Trophoblast cell (in vitro differentiated cells and primary cell): ENCODE data around the gene ASB3.
A peak's percentile ranks its signal among the peaks of the same experiment; 100 is the strongest.

ENCODE experiments used
- DNase-seq, 2 donors: peaks; one replicate each; pipeline ENCODE4 v3.0.0-alpha.2; 2016
- H2AFZ ChIP-seq: 2 replicates; pipeline ENCODE4 v1.6.1; 2013; ENCODE audit warnings: low read length, moderate library complexity, mild to moderate bottlenecking; ENCODE audit not compliant: insufficient read depth, poor library complexity
- H2AK5ac ChIP-seq: 2 replicates; pipeline ENCODE4 v1.6.1; 2013; ENCODE audit warnings: mild to moderate bottlenecking, low read length
- H2BK120ac ChIP-seq: 2 replicates; pipeline ENCODE4 v1.6.1; 2013; ENCODE audit warnings: low read length, mild to moderate bottlenecking, moderate library complexity; ENCODE audit not compliant: insufficient read depth, poor library complexity
- H2BK12ac ChIP-seq: 2 replicates; pipeline ENCODE4 v1.6.1; 2013; ENCODE audit warnings: mild to moderate bottlenecking, low read length, moderate library complexity
- H2BK5ac ChIP-seq: 2 replicates; pipeline ENCODE4 v1.6.1; 2013; ENCODE audit warnings: low read length, low read depth, moderate library complexity, mild to moderate bottlenecking; ENCODE audit not compliant: poor library complexity
- H3K14ac ChIP-seq: 2 replicates; pipeline ENCODE4 v1.6.1; 2013; ENCODE audit warnings: mild to moderate bottlenecking, low read length
- H3K18ac ChIP-seq: 2 replicates; pipeline ENCODE4 v1.6.1; 2013; ENCODE audit warnings: mild to moderate bottlenecking, low read length
- H3K23ac ChIP-seq: 2 replicates; pipeline ENCODE4 v1.6.1; 2013; ENCODE audit warnings: low read length
- H3K27ac ChIP-seq: 2 replicates; pipeline ENCODE4 v1.5.1; 2013; ENCODE audit warnings: low read depth, mild to moderate bottlenecking, inconsistent platforms, low read length, moderate library complexity
- H3K27me3 ChIP-seq: 2 replicates; pipeline ENCODE4 v1.6.1; 2013; ENCODE audit warnings: inconsistent platforms, mild to moderate bottlenecking, low read length, moderate library complexity; ENCODE audit not compliant: insufficient read depth
- H3K36me3 ChIP-seq, 2 experiments: 1 replicate in 1 of 2; 2 replicates in 1 of 2; pipeline ENCODE4 v1.6.1; 2013; ENCODE audit warnings: low read length in 2 of 2, mild to moderate bottlenecking in 2 of 2, moderate library complexity in 1 of 2; ENCODE audit not compliant: insufficient read depth in 2 of 2, control insufficient read depth in 1 of 2
- H3K4ac ChIP-seq: 2 replicates; pipeline ENCODE4 v1.6.1; 2013; ENCODE audit warnings: low read depth, mild to moderate bottlenecking, low read length, moderate library complexity
- H3K4me1 ChIP-seq, 2 experiments: 1 replicate in 1 of 2; 2 replicates in 1 of 2; pipeline ENCODE4 v1.6.1; 2013; ENCODE audit warnings: low read length in 2 of 2, mild to moderate bottlenecking in 2 of 2, moderate library complexity in 1 of 2; ENCODE audit not compliant: insufficient read depth in 2 of 2, control insufficient read depth in 1 of 2
- H3K4me2 ChIP-seq: 2 replicates; pipeline ENCODE4 v1.6.1; 2013; ENCODE audit warnings: inconsistent platforms, mild to moderate bottlenecking, low read length, moderate library complexity
- H3K4me3 ChIP-seq: 2 replicates; pipeline ENCODE4 v1.5.1; 2013; ENCODE audit warnings: mild to moderate bottlenecking, low read depth, low read length, inconsistent platforms
- H3K79me1 ChIP-seq: one replicate; pipeline ENCODE4 v1.6.1; 2013; ENCODE audit warnings: low read length
- H3K79me2 ChIP-seq: 2 replicates; pipeline ENCODE4 v1.6.1; 2013; ENCODE audit warnings: low read length, mild to moderate bottlenecking; ENCODE audit not compliant: control insufficient read depth, insufficient read depth, poor library complexity
- H3K9ac ChIP-seq: 2 replicates; pipeline ENCODE4 v1.6.1; 2013; ENCODE audit warnings: mild to moderate bottlenecking, low read length
- H3K9me3 ChIP-seq: 2 replicates; pipeline ENCODE4 v1.6.1; 2013; ENCODE audit warnings: low read depth, mild to moderate bottlenecking, control low read depth, inconsistent platforms, low read length; ENCODE audit not compliant: insufficient read depth
- H4K12ac ChIP-seq: 2 replicates; pipeline ENCODE4 v1.6.1; 2013; ENCODE audit warnings: low read depth, mild to moderate bottlenecking, low read length, moderate library complexity
- H4K8ac ChIP-seq: 2 replicates; pipeline ENCODE4 v1.6.1; 2013; ENCODE audit warnings: low read depth, mild to moderate bottlenecking, low read length, moderate library complexity
- H4K91ac ChIP-seq: one replicate; pipeline ENCODE4 v1.6.1; 2013; ENCODE audit warnings: low read depth, mild to moderate bottlenecking, low read length, moderate library complexity
- WGBS: extraction: QIAGEN DNeasy Blood & Tissue Kit; methylation state at CpG from one replicate; pipeline ENCODE4 v1.1.7; 2013; ENCODE audit warnings: missing lambda C conversion rate; ENCODE audit not compliant: insufficient read length, insufficient coverage; ENCODE audit errors: extremely low coverage; 5-methylcytosine and 5-hydroxymethylcytosine counted together

The ASB3 gene

GRCh38 chr2:53715568-53715967, 71.2 kb downstream of the ASB3 start:
- no peak overlapping the region for H4K8ac ChIP-seq
- peak in 1 of 2 donors; percentile 44 for DNase-seq
- no peak overlapping the region for H2AFZ ChIP-seq
- no peak overlapping the region for H2BK5ac ChIP-seq
- no peak overlapping the region for H3K18ac ChIP-seq
- H2BK120ac ChIP-seq = no peak overlapping the region
- no peak overlapping the region for H3K9ac ChIP-seq
- no peaks in the 10 kb centered on the region for H3K79me1 ChIP-seq
- no peak overlapping the region for H4K12ac ChIP-seq
- H3K14ac ChIP-seq = no peak overlapping the region
- H3K4me3 ChIP-seq = no peak overlapping the region
- no peak overlapping the region for H4K91ac ChIP-seq
- no peak overlapping the region for H3K4ac ChIP-seq
- H3K9me3 ChIP-seq = no peaks in the 10 kb centered on the region
- H2AK5ac ChIP-seq = no peak overlapping the region
- H3K79me2 ChIP-seq = no peaks in the 10 kb centered on the region
- no peak overlapping the region for H3K23ac ChIP-seq
- H3K36me3 ChIP-seq = peaks cover 2 to 4% of the 10 kb centered on the region in 2 experiments
- H3K27me3 ChIP-seq = no peaks in the 10 kb centered on the region
- no peak overlapping the region for H3K4me2 ChIP-seq
- no peak overlapping the region for H3K27ac ChIP-seq
- no peak overlapping the region for H2BK12ac ChIP-seq
- H3K4me1 ChIP-seq = peaks cover 0 to 2% of the 10 kb centered on the region in 2 experiments

- Histone ChIP-seq H3K4ac (no peak overlapping the region), H4K8ac (no peak overlapping the region), H2BK12ac (no peak overlapping the region), H3K9ac (no peak overlapping the region), H3K4me1 (peaks cover 0 to 2% of the 10 kb centered on the region in 2 experiments), H4K91ac (no peak overlapping the region), H3K23ac (no peak overlapping the region), H3K4me3 (no peak overlapping the region), H3K27ac (no peak overlapping the region), H4K12ac (no peak overlapping the region), H3K18ac (no peak overlapping the region), H3K79me1 (no peaks in the 10 kb centered on the region), H3K4me2 (no peak overlapping the region), H3K9me3 (peaks cover 8% of the 10 kb centered on the region), H3K79me2 (no peaks in the 10 kb centered on the region), H2AFZ (no peak overlapping the region), H2BK120ac (no peak overlapping the region), H3K27me3 (no peaks in the 10 kb centered on the region), H3K36me3 (peaks cover 8 to 19% of the 10 kb centered on the region in 2 experiments), H3K14ac (no peak overlapping the region), H2BK5ac (no peak overlapping the region), H2AK5ac (no peak overlapping the region)
- DNase-seq = peak; percentile 78 to 81
- no CpG with 5 or more reads among the region's 7 CpGs for WGBS
Measured at GRCh38 chr2:53711271-53711780, 75.4 kb downstream of the ASB3 start.

- Histone ChIP-seq H3K27ac (no peak overlapping the region), H3K27me3 (no peaks in the 10 kb centered on the region), H3K4ac (no peak overlapping the region), H3K23ac (no peak overlapping the region), H3K4me2 (no peak overlapping the region), H2BK12ac (no peak overlapping the region), H2BK5ac (no peak overlapping the region), H3K79me2 (no peaks in the 10 kb centered on the region), H2BK120ac (no peak overlapping the region), H3K36me3 (peaks cover 7 to 17% of the 10 kb centered on the region in 2 experiments), H4K91ac (no peak overlapping the region), H3K4me1 (peaks cover 0 to 2% of the 10 kb centered on the region in 2 experiments), H3K9me3 (peaks cover 8% of the 10 kb centered on the region), H4K8ac (no peak overlapping the region), H3K14ac (no peak overlapping the region), H2AK5ac (no peak overlapping the region), H2AFZ (no peak overlapping the region), H3K79me1 (no peaks in the 10 kb centered on the region), H3K9ac (no peak overlapping the region), H4K12ac (no peak overlapping the region), H3K18ac (no peak overlapping the region), H3K4me3 (no peak overlapping the region)
- no peak for DNase-seq
Measured at GRCh38 chr2:53708988-53709387, 77.8 kb downstream of the ASB3 start.

- H3K79me1 ChIP-seq = no peaks in the 10 kb centered on the region
- H3K36me3 ChIP-seq = no peaks in the 10 kb centered on the region
- no peak overlapping the region for H4K12ac ChIP-seq
- no peak overlapping the region for H4K91ac ChIP-seq
- H3K27ac ChIP-seq = no peak overlapping the region
- no peak overlapping the region for H2BK12ac ChIP-seq
- no peak for DNase-seq
- H2AK5ac ChIP-seq = no peak overlapping the region
- H2BK5ac ChIP-seq = no peak overlapping the region
- no peak overlapping the region for H3K4ac ChIP-seq
- no peak overlapping the region for H3K14ac ChIP-seq
- no peaks in the 10 kb centered on the region for H3K27me3 ChIP-seq
- H2AFZ ChIP-seq = no peak overlapping the region
- H2BK120ac ChIP-seq = no peak overlapping the region
- no peak overlapping the region for H3K9ac ChIP-seq
- H3K4me1 ChIP-seq = no peaks in the 10 kb centered on the region
- H3K9me3 ChIP-seq = no peaks in the 10 kb centered on the region
- no peak overlapping the region for H3K23ac ChIP-seq
- no CpG with 5 or more reads among the region's 2 CpGs for WGBS
- no peaks in the 10 kb centered on the region for H3K79me2 ChIP-seq
- no peak overlapping the region for H4K8ac ChIP-seq
- no peak overlapping the region for H3K4me3 ChIP-seq
- H3K4me2 ChIP-seq = no peak overlapping the region
- H3K18ac ChIP-seq = no peak overlapping the region
Measured at GRCh38 chr2:53701221-53701620, 85.5 kb downstream of the ASB3 start.
